GM12801 (cell line): ENCODE results near the gene HSPA13.

ENCODE experiments used
- CTCF ChIP-seq: IDR thresholded peaks from one replicate; pipeline ENCODE4 v1.5.1; 2011; ENCODE audit warnings: control low read depth; ENCODE audit not compliant: insufficient read length; ENCODE audit errors: extremely low read depth

HSPA13 gene

DNA sequence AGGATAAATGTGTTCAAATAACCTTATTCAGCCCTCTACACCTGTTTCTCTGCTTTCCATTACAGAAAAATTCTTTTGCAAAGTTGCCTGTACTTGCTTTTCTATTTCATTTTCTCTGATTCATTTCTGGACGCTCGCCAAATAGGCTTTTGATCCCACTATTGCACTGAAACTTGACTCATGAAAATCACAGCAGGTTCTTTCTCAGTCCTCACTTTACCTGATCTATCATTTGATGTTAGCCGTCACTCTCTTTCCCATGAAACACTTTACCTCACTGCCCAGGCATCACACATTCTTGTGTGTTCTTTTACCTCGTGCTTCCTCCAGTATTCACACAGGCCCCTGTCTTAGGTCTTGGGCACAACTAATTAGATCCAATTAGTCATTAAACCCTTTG is 26.2 kb downstream of the HSPA13 start:
- TF ChIP-seq CTCF = no peak

- no peak for TF ChIP-seq CTCF
Observed at GRCh38 chr21:14354515-14354914, 28.4 kb downstream of the HSPA13 start.

DNA sequence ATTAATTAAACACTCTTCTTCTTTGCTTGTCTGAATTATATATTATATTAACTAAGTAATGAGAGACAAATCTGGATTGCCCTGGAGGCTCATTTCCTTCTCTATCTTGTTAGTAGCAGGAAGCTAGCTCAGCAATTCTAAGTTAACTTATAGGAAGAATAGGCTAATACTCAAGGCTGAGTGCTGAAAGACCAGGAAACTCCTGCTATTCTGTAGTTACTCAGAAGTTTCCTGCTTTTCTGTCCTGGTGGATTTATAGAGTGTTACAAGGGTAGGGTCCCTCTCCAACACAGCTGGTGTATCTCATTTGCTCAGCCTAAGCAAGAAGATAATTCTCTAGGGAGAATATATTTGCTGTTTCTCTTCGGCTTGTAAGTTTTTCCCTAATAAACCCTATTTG is 29.2 kb downstream of the HSPA13 start:
- TF ChIP-seq CTCF = no peak

DNA sequence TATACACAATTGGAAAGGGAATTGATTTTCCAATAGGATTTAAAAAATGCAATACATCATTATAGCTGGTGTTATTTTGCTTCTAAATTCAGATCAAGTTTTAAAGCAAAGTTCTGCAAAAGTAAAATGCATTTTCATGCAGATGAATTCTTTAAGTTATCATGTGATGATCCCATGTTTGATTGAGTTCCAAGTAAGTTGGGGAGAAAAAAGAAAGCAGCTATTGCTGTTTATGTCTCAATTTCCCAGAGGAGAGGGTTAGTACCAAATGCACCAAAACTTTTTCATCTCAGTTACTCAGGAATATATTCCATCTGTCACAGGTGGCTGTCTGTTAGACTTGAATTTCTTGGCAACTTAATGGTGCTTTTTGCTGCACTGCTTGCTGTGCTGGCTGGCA is 29.7 kb downstream of the HSPA13 start:
- no peak for TF ChIP-seq CTCF

- no peak for TF ChIP-seq CTCF
Observed at GRCh38 chr21:14325595-14325994, 57.4 kb downstream of the HSPA13 start.
